Endothelial cell of hepatic sinusoid (primary cell): Measurements from ENCODE around the gene LCN15.
"Not testable (repeated sequence)": the region's sequence is repeated elsewhere in the genome, so short reads cannot be mapped to it uniquely, and the experiment has no call there.

Experiments
- in situ Hi-C: cut with HindIII; loops from 2 replicates; pipeline ENCODE4 v1.10.0; 2017; ENCODE audit warnings: low sequenced_read_pairs

LCN15 gene

GRCh38 chr9:136757751-136758140 lies 6.6 kb downstream of the LCN15 start:
- in situ Hi-C loops, result no loop called here

GRCh38 chr9:136757328-136757727 lies 7.0 kb downstream of the LCN15 start:
- in situ Hi-C loops, result no loop called here

- in situ Hi-C loops, result no loop called here
These were observed 7.5 kb downstream of the LCN15 start for GRCh38 chr9:136756836-136757235.

- in situ Hi-C loops, result no loop called here
These were observed 8.2 kb downstream of the LCN15 start for GRCh38 chr9:136756134-136756438.

GRCh38 chr9:136755302-136756133 lies 8.8 kb downstream of the LCN15 start:
- in situ Hi-C loops, result not testable (repeated sequence)

- in situ Hi-C loops, result no loop called here
These were observed 9.6 kb downstream of the LCN15 start for GRCh38 chr9:136754626-136755301.

- in situ Hi-C loops, result no loop called here
These were observed 10.2 kb downstream of the LCN15 start for GRCh38 chr9:136754059-136754572.

GRCh38 chr9:136753371-136754058 lies 10.8 kb downstream of the LCN15 start:
- in situ Hi-C loops, result no loop called here

- in situ Hi-C loops, result no loop called here
These were observed 12.5 kb downstream of the LCN15 start for GRCh38 chr9:136751814-136752213.

- in situ Hi-C loops, result no loop called here
These were observed 13.1 kb downstream of the LCN15 start for GRCh38 chr9:136751244-136751643.

- in situ Hi-C loops, result no loop called here
These were observed 13.8 kb downstream of the LCN15 start for GRCh38 chr9:136750526-136750925.

- in situ Hi-C loops, result no loop called here
These were observed 15.4 kb downstream of the LCN15 start for GRCh38 chr9:136748666-136749611.

GRCh38 chr9:136748201-136748600 lies 16.1 kb downstream of the LCN15 start, which contains the start of gene LCN6:
Gene LCN6 (minus strand): TSS chr9:136748525. CDS start chr9:136748483, 42 bp downstream.
- in situ Hi-C loops, result no loop called here

GRCh38 chr9:136747161-136748060 lies 16.9 kb downstream of the LCN15 start:
- in situ Hi-C loops, result no loop called here

- in situ Hi-C loops, result no loop called here
These were observed 17.7 kb downstream of the LCN15 start for GRCh38 chr9:136746621-136747020.

GRCh38 chr9:136746155-136746490 lies 18.2 kb downstream of the LCN15 start:
- in situ Hi-C loops, result no loop called here

GRCh38 chr9:136745389-136746154 lies 18.7 kb downstream of the LCN15 start:
- in situ Hi-C loops, result no loop called here

GRCh38 chr9:136744773-136745172 lies 19.5 kb downstream of the LCN15 start:
- in situ Hi-C loops, result no loop called here
